Measurements from ENCODE around the gene BTBD7.

BTBD7 gene

GRCh38 chr14:93330609-93331000 lies 2.2 kb downstream of the BTBD7 start:
- no peak for DNase-seq (ENCODE audit: low read depth)

DNA sequence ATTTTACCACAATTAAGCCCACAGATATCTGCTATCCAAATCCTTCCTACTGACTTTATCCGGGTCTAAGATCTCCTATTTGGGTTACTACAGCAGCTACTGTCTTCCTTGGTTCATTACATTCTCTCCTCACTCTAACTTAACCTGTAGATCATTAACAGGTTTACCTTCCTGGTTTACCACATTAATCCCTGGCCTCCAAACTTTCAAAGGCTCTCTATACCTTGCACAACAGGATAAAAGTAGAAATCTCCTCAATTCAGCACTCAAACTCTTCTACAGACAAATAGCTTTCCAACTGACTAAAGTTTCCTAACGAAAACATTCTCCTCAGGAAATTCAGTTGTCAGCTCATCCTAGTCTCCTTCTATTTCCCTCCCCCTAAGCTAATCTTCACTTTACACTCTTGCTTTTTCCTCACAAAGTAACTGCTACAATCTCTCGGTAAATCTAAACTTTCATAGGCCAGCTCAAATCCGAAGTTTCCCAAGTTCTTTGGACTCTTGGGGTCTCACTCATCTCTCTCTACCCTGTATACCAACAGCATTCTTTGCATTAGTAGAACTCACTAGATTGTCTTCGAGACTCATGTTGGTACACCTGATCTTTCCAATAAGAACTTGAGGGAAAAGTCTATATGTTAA lies 2.7 kb downstream of the BTBD7 start:
- DNase-seq (ENCODE audit: low read depth) = no peak

DNA sequence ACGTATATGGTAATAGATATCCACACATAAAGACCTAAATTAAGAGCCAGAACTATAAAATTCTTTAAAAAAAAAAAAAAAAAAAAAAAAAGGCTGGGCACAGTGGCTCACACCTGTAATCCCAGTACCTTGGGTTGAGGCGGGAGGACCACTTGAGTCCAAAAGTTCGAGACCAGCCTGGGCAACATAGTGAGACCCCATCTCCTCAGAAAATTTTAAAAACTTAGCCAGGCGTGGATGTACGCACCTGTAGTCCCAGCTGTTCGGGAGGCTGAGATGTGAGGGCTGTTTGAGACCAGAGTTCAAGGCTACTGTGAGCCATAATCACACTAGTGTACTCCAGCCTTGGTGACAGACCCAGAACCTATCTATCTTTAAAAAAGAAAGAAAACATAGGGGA lies 4.3 kb downstream of the BTBD7 start:
- DNase-seq (ENCODE audit: low read depth) = no peak

DNA sequence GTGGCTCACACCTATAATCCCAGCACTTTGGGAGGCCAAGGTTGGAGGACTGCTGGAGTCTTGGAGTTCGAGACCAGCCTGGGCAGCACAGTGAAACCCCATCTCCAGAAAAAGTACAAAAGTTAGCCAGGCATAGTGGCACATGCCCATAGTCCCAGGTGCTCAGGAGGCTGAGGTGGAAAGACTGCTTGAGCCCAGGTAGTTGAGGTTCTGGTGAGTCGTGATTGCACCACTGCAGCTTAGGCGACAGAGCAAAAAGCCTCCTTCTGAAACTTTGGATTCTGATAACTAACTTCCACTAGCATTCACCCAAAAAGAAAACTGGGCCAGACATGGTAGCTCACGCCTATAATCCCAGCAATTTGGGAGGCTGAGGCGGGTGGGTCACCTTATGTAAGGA lies 6.6 kb downstream of the BTBD7 start:
- no peak for DNase-seq (ENCODE audit: low read depth)

DNA sequence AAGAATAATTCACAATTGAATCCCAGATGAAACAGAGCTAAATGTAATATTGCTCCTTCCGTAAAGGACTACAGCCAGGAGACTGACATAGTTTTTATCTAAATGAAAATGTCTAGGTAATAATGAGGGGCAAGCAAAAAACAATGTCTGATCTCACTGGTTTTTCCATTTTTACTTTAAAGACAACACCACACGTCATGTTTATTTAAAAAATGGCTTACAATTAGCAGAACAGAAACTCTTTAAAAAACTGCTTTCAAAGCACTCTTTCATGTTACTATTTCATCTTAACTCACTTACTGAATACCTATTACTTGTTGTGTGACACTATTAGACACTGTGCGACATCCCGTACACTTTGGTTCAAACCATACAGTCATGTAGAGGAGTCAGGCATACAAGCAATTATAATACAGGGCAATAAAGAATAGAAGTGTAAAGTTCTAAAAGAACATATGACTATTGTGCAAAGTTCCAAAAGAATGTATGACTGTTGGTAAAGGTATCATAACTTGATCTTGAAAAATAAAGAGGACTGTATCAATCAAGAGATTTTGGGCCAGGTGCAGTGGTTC lies 9.1 kb downstream of the BTBD7 start:
- no peak for DNase-seq (ENCODE audit: low read depth)

- DNase-seq (ENCODE audit: low read depth) = no peak
Measured at GRCh38 chr14:93322929-93323599, 9.8 kb downstream of the BTBD7 start.

DNA sequence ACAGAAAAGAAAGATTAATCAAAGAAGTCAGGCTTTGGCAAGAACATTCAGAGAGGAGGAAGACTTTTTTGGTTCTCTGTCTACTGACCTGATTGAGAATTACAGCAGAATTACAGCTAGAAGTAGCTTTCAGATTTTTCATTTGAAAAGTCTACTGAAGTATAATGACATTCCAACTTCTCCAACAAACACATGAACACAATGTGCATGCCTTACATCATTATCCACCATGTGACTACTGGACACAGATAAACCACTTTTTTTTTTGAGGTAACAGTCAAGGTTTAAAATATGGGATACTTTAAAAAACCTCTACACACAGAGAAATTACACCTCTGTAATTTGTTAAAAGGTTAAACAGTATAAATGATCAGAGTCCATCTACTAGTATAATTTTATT lies 12.3 kb downstream of the BTBD7 start:
- DNase-seq (ENCODE audit: low read depth) = no peak

DNA sequence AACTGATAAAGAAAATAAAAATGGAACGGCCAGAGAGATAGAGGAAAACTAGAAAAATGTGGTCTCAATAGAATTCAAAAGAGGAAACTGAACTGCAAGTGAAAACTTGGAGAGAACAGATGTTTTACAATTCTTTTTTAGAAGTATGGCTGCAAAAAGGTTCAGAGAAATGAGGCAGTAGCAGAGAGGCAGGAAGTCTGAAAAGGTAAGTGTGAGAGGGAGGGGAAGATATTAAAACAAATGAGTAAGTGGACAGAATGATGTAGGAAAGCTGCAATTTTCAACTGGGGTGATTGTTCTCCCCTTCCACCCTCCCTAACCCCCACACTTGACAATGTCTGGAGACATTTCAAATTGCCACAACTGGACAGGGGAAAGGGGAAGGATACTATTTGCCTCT lies 12.9 kb downstream of the BTBD7 start:
- DNase-seq (ENCODE audit: low read depth) = no peak

GRCh38 chr14:93319494-93319893 lies 13.3 kb downstream of the BTBD7 start:
- no peak for DNase-seq (ENCODE audit: low read depth)

DNA sequence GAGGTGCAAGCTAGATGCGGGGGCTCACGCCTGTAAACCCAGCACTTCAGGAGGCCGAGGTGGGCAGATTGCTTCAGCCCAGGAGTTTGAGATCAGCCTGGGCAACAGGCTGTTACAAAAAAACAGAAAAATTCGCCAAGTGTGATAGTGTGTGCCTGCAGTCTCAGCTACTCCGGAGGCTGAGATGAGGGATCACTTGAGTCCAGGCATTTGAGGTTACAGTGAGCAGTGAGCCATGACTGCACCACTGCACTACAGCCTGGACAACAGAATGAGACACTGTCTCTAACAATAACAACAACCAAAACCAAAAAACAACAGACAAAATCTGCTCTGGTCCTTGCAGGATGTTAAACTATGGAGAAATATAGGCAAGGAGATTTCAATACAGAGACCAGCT lies 13.9 kb downstream of the BTBD7 start:
- DNase-seq (ENCODE audit: low read depth) = no peak

GRCh38 chr14:93317875-93318807 lies 14.7 kb downstream of the BTBD7 start:
- DNase-seq (ENCODE audit: low read depth) = no peak

GRCh38 chr14:93317210-93317874 lies 15.5 kb downstream of the BTBD7 start:
- no peak for DNase-seq (ENCODE audit: low read depth)

DNA sequence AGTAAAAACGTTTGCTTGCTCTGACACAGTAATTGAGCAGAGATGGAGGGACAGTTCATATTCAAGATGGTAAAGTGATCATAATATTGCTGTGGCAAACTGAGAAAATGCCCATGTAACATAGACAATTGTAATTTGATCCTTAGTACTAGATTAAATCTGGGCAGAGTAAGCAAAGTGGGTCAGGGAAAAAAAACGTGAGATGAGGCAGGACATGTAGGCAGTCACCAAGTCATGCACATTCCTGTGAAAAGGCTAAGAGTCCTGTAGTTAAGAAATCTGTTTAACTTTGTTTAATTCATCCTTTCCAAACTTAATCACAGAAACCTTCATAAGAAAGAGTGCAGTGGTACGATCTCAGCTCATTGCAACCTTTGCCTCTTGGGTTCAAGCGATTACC lies 16.1 kb downstream of the BTBD7 start:
- no peak for DNase-seq (ENCODE audit: low read depth)

- DNase-seq (ENCODE audit: low read depth) = no peak
Measured at GRCh38 chr14:93315575-93315974, 17.3 kb downstream of the BTBD7 start.

- DNase-seq (ENCODE audit: low read depth) = no peak
Measured at GRCh38 chr14:93311082-93311481, 21.8 kb downstream of the BTBD7 start.

DNA sequence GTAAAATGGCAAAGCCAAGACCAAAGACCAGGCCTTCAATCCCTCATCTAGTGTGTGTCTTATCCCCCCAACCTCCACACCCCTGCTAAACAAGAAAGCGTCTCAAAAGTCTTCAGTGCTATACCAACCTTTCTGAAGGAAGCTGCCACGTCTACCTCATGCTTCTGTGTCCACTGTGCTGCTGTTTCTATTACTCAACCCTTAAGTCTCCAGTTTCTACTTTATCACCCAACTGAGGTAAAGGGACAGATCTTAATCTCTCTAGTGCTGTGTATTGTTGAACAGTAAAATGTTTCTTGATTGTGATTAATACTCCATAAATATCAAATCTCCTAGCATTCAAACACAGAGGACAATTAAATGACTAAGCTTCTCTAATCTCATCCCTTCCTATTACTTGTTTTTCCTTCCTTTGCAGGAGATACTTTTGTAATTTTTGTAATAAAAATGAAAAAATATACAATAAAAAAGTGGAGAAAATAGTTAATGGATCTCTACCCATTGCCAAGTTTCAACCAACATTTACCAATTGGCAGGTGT lies 23.3 kb downstream of the BTBD7 start:
- DNase-seq (ENCODE audit: low read depth) = no peak

DNA sequence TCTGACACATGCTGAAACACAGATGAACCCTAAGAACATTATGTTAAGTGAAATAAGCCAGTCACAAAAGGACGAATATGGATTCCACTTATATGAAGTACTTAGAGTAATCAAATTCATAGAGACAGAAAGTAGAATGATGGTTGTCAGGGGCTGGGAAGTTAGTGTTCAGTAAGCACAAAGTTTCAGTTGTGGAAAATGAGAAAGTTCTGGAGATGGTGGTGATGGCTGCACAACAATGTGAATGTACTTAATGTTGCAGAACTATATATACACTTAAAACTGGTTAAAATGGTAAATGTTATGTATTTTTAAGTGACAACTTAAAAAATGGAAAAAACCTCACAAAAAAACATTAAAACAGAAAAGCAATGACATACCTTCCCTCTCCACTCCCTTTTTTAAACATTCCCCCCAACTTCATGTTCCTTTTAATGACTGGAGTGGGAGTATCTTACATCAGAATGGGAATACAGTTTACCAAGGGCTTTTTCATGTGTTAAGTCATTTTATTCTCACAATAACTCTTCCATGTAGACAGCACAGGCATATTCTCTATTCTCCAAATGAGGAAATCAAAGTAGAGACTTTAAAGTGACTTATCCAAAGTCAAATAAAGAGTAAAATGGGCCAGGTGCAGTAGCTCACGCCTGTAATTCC lies 24.0 kb downstream of the BTBD7 start:
- no peak for DNase-seq (ENCODE audit: low read depth)

DNA sequence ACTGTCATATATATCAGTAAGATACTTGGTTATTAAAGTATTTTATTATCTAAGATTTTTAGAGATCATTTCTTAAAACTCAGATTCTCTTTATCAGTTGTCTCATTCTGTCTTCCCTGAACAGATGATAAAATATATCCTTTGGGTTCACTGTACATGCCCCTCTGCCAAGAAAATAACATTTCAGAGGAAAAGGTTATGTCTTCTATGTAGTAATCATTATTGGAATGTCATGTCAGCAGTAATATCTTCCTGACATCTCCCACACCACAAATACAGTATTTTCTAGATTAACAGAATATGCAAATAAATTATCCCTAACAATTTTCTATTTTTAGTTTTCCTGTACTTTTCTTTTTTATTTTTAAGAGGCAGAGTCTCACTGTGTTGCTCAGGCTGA lies 26.0 kb downstream of the BTBD7 start:
- no peak for DNase-seq (ENCODE audit: low read depth)

- no peak for DNase-seq (ENCODE audit: low read depth)
Measured at GRCh38 chr14:93305725-93306418, 27.0 kb downstream of the BTBD7 start.

GRCh38 chr14:93304771-93305170 lies 28.1 kb downstream of the BTBD7 start:
- no peak for DNase-seq (ENCODE audit: low read depth)

DNA sequence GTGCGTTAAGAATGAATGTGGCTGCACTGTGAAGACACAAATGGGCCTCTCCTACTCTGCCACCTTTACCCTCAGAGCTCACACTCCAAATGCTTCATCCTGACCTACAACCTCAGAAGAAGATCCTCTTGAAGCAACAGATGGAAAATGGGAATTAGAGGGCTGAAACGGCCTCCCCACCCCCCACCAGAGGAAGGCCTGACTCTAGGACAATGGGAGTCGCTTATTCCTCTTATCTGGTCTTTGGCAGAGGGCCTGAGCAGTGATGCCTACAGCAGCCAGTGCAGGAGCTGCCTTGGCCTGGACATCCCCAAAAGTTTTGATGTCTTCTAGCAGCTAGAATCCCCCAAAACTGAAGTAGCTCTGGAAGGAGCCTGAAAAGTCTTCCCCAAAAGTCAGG lies 29.2 kb downstream of the BTBD7 start:
- DNase-seq (ENCODE audit: low read depth) = no peak
